CD4-positive, alpha-beta T cell treated with Interleukin-6 for 4 hours (primary cell): ENCODE data around the gene PCF11.
"Not testable (repeated sequence)": the region's sequence is repeated elsewhere in the genome, so short reads cannot be mapped to it uniquely, and the experiment has no call there.

ENCODE experiments used
- DNase-seq: peaks from one replicate; pipeline ENCODE4 v3.0.0-alpha.2; 2020; ENCODE audit warnings: mixed read lengths

PCF11 gene

DNA sequence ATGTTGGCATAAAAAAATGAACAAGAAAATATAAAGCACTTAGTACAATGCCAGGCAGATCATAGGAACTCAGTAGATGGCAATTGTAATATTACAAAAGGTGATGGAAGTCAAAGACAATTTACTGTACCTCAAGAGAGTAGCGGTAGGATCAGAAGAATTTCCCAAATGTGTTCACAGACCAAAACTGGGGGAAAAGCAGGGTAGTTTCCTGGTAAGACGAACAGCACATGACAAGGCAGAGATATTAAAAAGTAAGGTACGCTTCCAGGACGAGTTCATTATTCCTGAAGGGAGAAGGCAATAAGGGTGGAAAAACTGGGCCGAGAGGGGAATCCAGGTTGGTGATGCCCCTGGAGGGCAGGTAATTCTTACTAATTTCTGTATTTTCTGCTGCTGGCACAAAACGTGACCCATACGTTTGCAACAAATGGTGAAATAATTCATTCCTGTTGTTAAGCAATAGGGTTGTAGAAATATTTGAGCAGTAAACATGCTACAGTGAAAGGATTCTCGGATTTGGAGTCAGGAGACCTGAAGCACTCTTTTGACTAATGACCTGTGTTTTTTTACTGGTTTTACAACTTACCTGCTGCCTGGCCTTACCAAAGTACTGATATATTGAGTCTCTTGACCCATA lies 35.8 kb downstream of the PCF11 start:
- no peak for DNase-seq

DNA sequence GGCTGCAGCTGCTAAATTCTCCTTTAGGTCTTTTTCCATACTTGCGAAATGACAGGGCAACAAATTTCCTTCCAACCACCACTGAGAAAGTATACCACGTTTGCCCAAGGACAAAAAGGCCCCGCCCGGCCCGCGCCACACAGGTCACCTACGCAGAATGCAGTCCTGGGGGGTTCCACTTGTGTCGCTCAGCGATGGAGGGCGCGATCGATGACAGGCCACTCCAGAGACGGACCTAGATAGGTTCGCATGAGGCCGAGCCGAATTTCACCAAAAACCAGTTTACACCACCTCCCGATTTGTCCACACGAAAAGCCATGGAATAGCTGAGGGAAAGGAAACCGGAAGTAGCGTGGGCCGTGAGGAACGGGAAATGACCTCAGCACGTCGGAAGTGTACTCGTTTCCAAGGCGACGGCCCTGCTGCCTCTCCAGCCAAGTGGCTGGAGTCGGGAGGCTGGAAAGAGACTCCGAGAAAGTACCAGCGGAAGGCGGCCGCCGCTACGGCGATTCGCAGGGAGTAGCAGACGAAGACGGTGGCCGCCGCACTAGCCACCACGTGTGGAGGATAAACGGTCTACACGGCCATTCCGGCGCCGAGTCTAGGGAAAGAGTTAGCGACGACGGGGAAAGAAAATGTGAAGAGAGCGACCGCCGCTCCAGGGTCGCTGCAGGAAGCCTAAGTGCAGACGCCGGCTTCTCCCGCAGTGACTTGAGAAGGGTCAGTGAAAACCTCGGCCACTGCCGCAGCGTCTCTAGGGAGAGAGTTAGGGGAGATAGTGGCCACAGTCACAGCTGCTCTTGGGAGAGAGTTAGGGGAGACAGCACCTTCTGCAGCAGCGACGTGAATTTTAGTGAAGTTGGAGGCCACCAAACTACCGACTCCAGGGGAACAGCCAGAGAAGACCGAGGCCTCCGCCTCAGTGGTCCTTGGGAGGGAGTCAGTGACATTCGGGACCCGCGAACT lies 36.7 kb downstream of the PCF11 start, which contains the start of gene ANKRD42:
Gene ANKRD42, plus strand, starts transcription at position 398 of the 966 bp plus-strand sequence. CDS start 959 bp downstream, outside the sequence.
- DNase-seq, result peak; percentile 86

DNA sequence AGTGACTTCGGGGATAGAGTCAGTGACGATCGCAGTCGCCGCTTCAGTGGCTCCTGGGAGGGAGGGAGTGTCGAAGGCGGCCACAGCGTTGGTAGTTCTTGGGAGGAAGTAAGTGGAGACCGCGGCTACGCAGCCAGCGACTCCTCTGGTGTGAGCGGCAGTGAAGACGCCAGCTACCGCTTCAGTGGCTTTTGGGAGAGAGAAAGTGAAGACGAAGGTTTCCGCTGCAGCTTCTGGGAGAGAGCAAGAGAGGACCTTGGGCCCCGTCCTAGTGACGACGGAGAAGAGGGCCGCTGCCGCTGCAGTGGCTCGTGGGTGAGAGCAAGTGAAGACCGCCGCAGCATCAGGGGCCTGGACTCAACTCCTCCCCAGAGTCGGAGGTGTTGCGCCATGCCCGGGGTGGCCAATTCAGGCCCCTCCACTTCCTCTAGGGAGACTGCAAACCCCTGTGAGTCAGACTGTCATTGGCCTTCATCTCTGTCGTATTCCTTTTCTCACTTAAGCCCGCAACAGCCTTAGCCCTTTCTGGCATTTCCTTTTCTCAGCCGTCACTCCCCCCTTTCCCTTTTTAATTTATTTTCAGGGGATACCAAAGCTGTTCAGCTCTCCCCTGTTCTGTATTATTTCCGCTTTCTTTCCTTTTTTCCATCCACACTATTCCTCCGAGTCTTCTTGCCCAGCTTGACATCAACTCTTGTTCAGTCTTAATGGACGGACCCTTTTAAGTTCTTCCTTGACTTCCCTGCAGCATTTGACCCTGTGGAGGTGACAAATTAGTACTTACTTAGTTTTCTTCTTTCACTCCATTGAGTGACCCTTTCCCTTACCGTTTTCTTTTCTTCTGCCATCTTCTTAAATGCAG lies 37.6 kb downstream of the PCF11 start:
- peak; percentile 61 for DNase-seq

DNA sequence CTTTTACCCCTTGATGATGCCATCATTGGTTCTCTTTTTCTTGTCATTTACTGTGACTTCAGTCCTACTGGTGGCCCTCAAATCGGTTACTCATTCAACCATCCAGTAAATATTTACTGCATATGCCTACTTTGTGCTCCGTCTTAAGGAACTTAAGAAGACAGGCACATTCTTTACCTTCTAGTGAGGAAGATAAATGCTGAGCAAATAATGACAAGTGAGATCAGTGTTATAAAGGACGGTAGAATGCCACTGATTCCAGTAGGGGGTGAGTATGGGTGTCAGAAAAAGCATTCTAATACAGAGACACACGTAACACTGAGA lies 38.2 kb downstream of the PCF11 start:
- DNase-seq, result no peak

DNA sequence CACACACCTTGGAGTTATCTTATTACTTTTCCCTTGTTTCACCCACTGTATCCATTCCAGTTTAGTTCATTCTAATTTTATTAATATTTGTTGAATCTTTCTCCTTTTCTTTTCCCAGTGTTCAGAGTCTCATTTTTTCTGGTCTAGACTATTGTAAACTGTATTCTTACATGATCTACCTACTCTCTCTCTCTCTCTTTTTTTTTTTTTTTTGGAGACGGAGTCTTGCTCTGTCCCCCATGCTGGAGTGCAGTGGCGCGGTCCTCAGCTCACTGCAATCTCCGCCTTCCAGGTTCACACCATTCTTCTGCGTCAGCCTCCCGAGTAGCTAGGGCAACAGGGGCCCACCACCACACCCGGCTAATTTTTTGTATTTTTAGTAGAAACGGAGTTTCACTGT lies 38.7 kb downstream of the PCF11 start:
- DNase-seq, result no peak

DNA sequence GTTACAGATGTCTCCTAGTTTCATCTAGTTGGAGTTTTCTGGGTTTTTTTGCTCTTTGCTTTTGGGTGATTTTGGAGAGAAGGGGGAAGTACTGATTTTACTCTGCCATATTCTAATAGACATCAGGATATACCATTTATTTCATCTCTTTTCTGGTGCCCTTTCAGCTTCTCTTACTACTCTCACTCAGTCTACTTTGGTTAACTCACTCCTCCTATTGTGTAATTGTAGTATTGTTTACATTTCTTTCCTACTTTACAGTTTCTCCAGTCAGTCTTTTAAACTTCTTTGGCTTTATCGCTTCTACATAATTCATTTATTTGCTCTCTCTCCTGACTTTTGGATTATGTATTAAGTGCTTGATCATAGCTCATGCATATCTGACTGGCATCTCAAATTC lies 43.1 kb downstream of the PCF11 start:
- no peak for DNase-seq

DNA sequence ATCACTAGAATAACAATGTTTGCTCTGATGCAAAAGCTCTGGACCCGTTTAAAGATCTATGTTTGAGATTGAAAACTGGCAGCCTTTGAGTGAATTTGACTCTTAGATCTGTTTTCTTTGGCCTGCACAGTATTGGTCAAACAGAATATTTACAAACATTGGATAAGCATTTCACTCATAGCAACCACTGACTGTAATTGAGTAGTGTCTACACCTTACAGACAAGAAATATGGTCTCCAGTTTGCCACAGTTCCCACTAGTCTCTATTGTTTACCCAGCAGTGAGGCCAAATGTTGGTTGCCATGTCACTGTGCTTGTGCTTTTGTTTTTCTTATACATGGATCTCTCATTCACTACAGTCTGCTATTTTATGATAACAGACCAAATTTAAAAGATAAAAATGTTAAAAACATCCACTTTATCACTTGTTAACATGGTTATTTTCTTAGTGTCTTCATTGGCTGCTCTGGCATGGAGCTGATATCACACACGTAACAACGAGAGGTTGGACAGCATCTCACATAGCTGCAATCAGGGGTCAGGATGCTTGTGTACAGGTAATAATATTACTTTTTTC lies 48.8 kb downstream of the PCF11 start:
- DNase-seq, result no peak

DNA sequence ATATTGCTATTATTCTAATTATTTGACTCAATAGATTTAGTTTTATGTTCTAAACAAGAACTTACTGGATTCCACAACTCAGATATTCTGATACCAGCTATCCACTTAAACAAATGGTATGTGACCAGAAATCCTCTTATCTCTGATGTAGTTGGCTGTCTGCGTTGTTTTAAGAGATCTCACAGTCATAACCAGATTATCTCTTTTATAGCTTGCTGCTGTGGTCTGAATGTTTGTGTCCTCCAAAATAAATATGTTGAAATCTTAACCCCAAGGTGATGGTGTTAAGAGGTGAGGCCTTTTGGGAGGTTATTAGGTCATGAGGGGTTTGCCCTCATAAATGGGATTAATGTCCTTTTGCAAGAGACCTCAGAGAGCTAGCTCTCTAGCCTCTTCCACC lies 49.3 kb downstream of the PCF11 start:
- no peak for DNase-seq

DNA sequence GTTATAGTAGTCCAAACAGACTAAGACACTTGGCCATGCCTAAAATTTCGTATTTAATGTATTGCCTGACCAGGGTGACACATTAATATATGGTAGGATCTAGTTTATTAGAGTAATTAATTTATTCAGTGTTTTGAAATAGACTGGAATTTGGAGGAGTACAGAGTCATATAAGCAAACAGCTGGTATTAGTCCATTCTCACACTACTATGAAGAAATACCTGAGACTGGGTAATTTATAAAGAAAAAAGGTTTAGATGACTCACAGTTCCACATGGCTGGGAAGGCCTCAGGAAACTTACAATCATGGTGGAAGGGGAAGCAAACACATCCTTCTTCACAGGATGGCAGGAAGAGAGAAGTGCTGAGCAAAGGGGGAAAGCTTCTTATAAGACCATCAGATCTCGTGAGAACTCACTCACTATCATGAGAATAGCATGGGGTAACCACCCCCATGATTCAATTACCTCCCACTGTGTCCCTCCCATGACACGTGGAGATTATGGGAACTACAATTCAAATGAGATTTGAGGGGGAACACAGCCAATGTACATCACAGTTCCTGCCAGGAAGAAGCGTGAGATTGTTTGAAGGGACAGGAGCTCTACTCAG lies 49.9 kb downstream of the PCF11 start:
- DNase-seq, result not testable (repeated sequence)

DNA sequence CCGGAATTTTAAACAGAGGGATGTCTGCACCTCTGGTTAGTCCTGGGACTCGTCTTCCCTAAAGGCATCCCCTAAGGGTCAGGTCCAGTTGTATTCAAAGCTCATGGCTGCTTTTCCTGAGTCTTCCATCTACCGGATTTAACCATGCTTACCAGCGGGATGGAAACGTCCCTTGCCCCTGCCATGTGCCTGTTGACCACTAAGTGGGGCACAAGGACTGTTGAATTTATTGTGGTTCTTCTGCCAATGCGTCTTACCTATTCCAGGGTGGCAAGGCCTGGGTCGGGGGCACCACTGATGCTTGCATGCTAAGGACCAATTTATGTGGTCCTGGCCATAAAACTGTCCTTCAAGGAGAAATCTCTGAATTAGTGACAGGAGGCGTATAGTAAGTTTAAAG lies 62.2 kb downstream of the PCF11 start:
- no peak for DNase-seq

DNA sequence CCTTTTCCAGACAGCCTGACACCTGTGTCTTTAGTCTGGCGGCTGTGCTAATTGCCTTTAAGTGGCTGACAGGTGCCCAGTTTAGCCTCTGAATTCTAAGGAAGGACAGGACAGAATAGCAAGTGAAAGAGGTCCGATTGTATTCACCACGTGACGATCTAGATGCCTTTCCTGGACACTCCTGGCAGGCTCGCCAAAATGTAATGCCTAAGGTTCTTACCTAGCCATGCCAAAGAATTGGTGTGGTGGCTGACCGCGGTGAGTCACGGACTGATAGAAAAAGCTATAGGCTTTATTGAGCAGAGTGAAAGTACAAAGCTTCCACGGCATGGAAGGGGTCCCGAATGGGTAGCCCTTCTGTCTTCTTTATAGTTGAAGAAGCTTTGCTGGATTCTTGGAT lies 63.3 kb downstream of the PCF11 start:
- no peak for DNase-seq

DNA sequence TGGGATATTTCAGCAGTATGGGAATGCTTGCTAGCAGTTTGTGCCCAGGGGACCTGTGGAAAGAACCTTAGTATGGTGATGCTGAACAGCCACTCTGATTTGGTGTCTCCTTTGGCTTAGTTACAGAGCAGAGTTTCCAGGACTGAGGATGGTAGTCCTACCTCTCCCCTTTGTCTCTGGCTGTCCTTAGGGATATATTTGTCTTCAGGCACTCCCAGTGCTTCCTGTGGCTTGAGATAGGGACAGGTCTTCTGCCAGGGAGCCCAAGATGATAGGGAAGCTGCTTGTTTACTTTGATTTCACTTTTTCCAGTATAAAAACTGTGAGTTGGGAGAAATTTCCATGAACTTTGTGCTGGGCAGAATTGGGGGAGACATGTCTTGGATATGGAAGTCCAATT lies 64.8 kb downstream of the PCF11 start:
- DNase-seq, result no peak

DNA sequence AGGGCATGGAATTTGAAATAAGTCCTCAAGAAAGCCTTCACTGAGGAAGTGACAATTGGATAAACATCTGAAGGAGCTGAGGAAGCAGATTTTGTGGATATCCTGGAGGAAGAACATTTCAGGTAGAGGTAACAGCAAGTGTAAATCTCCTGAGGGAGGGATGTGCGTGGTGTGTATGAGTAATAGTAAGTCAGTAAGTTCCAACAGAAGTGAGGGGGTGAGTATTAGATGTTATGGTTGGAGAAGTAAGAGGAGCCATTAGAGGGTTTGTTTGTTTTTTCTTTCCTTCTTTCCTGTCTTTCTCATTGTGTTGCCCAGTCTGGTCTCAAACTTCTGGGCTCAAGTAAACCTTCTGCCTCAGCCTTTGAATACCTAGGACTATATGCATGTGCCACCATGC lies 65.6 kb downstream of the PCF11 start:
- no peak for DNase-seq

DNA sequence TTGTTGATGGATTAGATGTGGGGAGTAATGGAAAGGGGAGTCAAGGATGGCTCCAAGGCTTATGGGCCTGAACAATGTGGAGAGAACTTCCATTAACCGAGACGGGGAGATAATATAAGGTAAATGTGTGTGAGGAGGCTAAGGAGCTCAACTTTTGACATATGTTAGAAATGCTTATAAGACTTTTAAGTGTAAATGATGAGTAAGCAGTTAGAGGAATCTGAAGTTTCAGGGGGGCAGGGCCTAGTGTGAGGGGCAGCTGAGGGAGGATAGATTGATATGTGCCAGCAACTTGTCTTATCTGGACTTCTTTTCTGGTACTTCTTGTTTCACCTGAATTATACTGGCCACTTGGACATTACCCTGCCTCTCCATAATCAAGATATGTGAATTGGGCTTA lies 66.5 kb downstream of the PCF11 start:
- DNase-seq, result no peak

DNA sequence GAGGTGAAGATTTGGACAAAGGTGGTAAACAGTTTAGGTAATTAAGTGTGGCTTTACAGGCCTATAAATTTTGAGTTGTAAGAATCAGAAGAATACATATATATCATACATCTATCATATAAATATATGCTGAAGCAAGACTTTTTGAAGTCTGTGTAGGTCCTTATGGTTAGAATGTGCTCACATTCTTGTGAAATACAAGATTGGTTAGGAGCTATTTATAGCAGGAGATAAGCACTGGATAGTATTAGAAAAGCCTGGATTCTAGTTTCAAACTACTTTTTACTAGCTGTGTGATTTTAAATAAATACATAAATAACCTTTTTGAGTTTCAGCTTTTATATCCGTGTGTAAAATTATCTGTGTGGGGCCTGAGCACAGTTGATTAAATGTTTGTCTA lies 78.9 kb downstream of the PCF11 start:
- DNase-seq, result no peak
